Measurements from ENCODE around the gene ARHGEF28.

ARHGEF28 gene

DNA sequence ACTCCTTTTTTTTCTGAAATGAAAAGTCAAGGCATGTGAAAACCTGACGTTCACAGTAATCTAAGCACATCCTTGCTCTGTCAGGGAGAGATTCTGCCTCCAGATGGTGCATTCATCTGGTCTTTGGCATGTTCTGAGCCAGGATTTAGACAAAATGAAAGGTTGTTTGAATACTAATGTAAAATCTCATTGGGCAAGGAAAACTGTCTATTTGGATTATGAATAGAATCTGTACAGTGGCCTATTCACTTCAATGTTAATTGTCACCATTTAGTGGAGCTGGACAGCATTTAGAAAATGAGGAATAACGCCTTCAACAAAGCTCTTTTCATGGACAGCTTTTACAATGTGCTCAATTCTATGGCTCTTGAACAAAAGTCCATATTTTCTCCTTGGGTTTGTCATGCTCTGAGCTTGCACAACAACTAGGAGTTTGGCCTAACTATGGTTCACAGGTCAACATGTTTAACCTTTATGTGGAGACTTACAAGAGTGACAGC is 28.9 kb downstream of the ARHGEF28 start:
- Histone ChIP-seq H3K27me3 (replicated peaks; ENCODE audit: insufficient read depth, low read length) (no peaks in the 10 kb centered on the region), H3K4me3 (ENCODE audit: low read length) (no peak overlapping the region), H2AFZ (ENCODE audit: low read length) (no peak overlapping the region), H3K27ac (ENCODE audit: low read length) (no peak overlapping the region), H3K9ac (ENCODE audit: low read length) (no peak overlapping the region), H3F3A (ENCODE audit: insufficient read depth, low read length) (no peaks in the 10 kb centered on the region), H3K9me3 (replicated peaks; ENCODE audit: insufficient read depth, low read length) (no peaks in the 10 kb centered on the region), H3K9me2 (replicated peaks; ENCODE audit: insufficient read depth, low read length) (no peaks in the 10 kb centered on the region), H3K36me3 (replicated peaks; ENCODE audit: insufficient read depth, low read length) (no peaks in the 10 kb centered on the region), H3K4me1 (ENCODE audit: low read length) (no peaks in the 10 kb centered on the region), H3K4me2 (ENCODE audit: low read depth, low read length) (no peak overlapping the region), H4K20me1 (ENCODE audit: insufficient read depth, low read length) (no peaks in the 10 kb centered on the region), H3K79me2 (ENCODE audit: low read length) (no peaks in the 10 kb centered on the region)
- DNase-seq = no peak
- no peak for TF ChIP-seq EZH2phosphoT487 (IDR thresholded peaks at IDR 0.05; ENCODE audit: low read length)
- TF ChIP-seq EZH2 (optimal IDR thresholded peaks at IDR 0.05; ENCODE audit: low read depth, low read length) = no peak
- TF ChIP-seq, protein P1, sequence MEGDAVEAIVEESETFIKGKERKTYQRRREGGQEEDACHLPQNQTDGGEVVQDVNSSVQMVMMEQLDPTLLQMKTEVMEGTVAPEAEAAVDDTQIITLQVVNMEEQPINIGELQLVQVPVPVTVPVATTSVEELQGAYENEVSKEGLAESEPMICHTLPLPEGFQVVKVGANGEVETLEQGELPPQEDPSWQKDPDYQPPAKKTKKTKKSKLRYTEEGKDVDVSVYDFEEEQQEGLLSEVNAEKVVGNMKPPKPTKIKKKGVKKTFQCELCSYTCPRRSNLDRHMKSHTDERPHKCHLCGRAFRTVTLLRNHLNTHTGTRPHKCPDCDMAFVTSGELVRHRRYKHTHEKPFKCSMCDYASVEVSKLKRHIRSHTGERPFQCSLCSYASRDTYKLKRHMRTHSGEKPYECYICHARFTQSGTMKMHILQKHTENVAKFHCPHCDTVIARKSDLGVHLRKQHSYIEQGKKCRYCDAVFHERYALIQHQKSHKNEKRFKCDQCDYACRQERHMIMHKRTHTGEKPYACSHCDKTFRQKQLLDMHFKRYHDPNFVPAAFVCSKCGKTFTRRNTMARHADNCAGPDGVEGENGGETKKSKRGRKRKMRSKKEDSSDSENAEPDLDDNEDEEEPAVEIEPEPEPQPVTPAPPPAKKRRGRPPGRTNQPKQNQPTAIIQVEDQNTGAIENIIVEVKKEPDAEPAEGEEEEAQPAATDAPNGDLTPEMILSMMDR (IDR thresholded peaks at IDR 0.05; ENCODE audit: low read length) = no peak

DNA sequence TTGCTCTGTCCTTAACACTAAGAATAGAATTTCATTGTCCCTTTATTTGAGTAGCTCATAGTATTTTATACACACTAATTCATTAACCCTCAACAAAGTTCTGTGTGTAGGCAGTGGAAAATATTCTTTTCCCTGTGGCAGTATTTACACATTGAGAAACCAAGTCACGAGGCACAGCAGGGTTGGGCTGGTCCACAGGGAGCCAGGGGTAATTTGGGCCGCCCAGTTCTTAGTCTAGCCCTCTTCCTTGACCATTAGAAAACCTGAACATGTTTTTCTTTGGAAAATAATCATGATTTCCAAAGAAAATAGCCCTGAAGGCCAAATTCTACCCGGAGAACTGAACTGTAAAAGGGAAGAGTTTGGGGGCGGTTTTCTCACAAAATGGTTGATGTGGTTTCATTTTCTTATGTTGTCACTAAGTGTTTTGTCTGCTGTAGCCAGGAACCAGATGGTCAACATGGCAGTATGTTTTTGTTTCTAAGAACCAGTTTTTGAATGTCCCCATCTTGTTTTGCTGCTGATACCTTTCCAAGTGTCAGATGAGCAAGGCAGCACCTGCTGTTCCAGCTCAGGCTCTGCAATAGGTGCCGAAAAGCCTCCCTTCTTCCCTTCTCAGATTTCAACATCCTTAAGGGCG is 29.6 kb downstream of the ARHGEF28 start:
- H2AFZ ChIP-seq (ENCODE audit: low read length) = no peak overlapping the region

DNA sequence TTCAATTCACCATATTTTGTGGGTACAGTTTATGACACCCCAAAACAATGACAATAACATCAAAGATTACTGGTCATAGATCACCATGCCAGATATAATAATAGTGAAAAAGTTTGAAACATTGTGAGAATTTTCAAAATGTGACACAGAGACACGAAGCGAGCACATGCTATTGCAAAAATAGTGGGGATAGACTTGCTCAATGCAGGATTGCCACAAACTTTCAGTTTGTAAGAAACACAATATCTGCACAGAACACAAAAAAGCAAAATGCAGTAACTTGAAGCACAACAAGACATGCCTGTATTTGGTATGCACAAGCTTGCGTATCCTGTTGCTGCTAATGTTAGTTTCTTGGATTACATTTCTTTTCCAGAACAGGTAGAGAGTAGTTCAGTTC is 35.8 kb downstream of the ARHGEF28 start:
- Histone ChIP-seq H3K9me3 (replicated peaks; ENCODE audit: insufficient read depth, low read length) (no peaks in the 10 kb centered on the region), H3F3A (ENCODE audit: insufficient read depth, low read length) (no peaks in the 10 kb centered on the region), H2AFZ (ENCODE audit: low read length) (no peak overlapping the region), H3K79me2 (ENCODE audit: low read length) (no peaks in the 10 kb centered on the region), H3K9ac (ENCODE audit: low read length) (no peak overlapping the region), H4K20me1 (ENCODE audit: insufficient read depth, low read length) (no peaks in the 10 kb centered on the region), H3K27me3 (replicated peaks; ENCODE audit: insufficient read depth, low read length) (no peaks in the 10 kb centered on the region), H3K4me1 (ENCODE audit: low read length) (peaks cover 6% of the 10 kb centered on the region), H3K4me3 (ENCODE audit: low read length) (no peak overlapping the region), H3K36me3 (replicated peaks; ENCODE audit: insufficient read depth, low read length) (no peaks in the 10 kb centered on the region), H3K4me2 (ENCODE audit: low read depth, low read length) (no peak overlapping the region), H3K27ac (ENCODE audit: low read length) (no peak overlapping the region), H3K9me2 (replicated peaks; ENCODE audit: insufficient read depth, low read length) (no peaks in the 10 kb centered on the region)
- DNase-seq = no peak
- TF ChIP-seq EZH2 (optimal IDR thresholded peaks at IDR 0.05; ENCODE audit: low read depth, low read length) = no peak
- TF ChIP-seq, protein P1 (IDR thresholded peaks at IDR 0.05; ENCODE audit: low read length) = no peak
- TF ChIP-seq EZH2phosphoT487 (IDR thresholded peaks at IDR 0.05; ENCODE audit: low read length) = no peak

More for the DNA sequence above, 29.6 kb downstream of the ARHGEF28 start:
- Histone ChIP-seq H3K79me2 (ENCODE audit: low read length) (no peaks in the 10 kb centered on the region), H3K9ac (ENCODE audit: low read length) (no peak overlapping the region), H3K9me3 (replicated peaks; ENCODE audit: insufficient read depth, low read length) (no peaks in the 10 kb centered on the region), H3K27me3 (replicated peaks; ENCODE audit: insufficient read depth, low read length) (no peaks in the 10 kb centered on the region), H3K4me2 (ENCODE audit: low read depth, low read length) (no peak overlapping the region), H3K9me2 (replicated peaks; ENCODE audit: insufficient read depth, low read length) (no peaks in the 10 kb centered on the region), H4K20me1 (ENCODE audit: insufficient read depth, low read length) (no peaks in the 10 kb centered on the region), H3K36me3 (replicated peaks; ENCODE audit: insufficient read depth, low read length) (no peaks in the 10 kb centered on the region), H3K27ac (ENCODE audit: low read length) (no peak overlapping the region), H3K4me1 (ENCODE audit: low read length) (no peaks in the 10 kb centered on the region), H3K4me3 (ENCODE audit: low read length) (no peak overlapping the region), H3F3A (ENCODE audit: insufficient read depth, low read length) (no peaks in the 10 kb centered on the region)
- TF ChIP-seq EZH2phosphoT487 (IDR thresholded peaks at IDR 0.05; ENCODE audit: low read length) = no peak
- TF ChIP-seq, protein P1 (IDR thresholded peaks at IDR 0.05; ENCODE audit: low read length) = no peak
- TF ChIP-seq EZH2 (optimal IDR thresholded peaks at IDR 0.05; ENCODE audit: low read depth, low read length) = no peak
- no peak for DNase-seq
